HG03469 (cell line): ENCODE measurements around the gene USP47.

Source experiments
- ATAC-seq: cut with Tn5 transposase; IDR thresholded peaks from one replicate; pipeline ENCODE4 v1.9.1; 2021; ENCODE audit warnings: mild to moderate bottlenecking, moderate library complexity, moderate number of reproducible peaks; ENCODE audit not compliant: unreplicated experiment

The USP47 gene

GRCh38 chr11:11979488-11980117 lies 137.8 kb downstream of the USP47 start:
- no peak for ATAC-seq

GRCh38 chr11:11980200-11980599 lies 138.4 kb downstream of the USP47 start:
- ATAC-seq = no peak

GRCh38 chr11:11980841-11981308 lies 139.1 kb downstream of the USP47 start:
- ATAC-seq = no peak

- ATAC-seq = no peak
Observed at GRCh38 chr11:11981364-11981763, 139.6 kb downstream of the USP47 start.

- no peak for ATAC-seq
Observed at GRCh38 chr11:11981840-11982239, 140.1 kb downstream of the USP47 start.

- no peak for ATAC-seq
Observed at GRCh38 chr11:11982461-11982860, 140.7 kb downstream of the USP47 start.

GRCh38 chr11:11982975-11983374 lies 141.2 kb downstream of the USP47 start:
- ATAC-seq = no peak

GRCh38 chr11:11983427-11983826 lies 141.7 kb downstream of the USP47 start:
- ATAC-seq = no peak

GRCh38 chr11:11984563-11984962 lies 142.8 kb downstream of the USP47 start:
- ATAC-seq = no peak

GRCh38 chr11:11985016-11985715 lies 143.4 kb downstream of the USP47 start:
- no peak for ATAC-seq

GRCh38 chr11:11985954-11986949 lies 144.5 kb downstream of the USP47 start:
- ATAC-seq = no peak

- no peak for ATAC-seq
Observed at GRCh38 chr11:11987503-11988022, 145.8 kb downstream of the USP47 start.

GRCh38 chr11:11988099-11988651 lies 146.4 kb downstream of the USP47 start:
- no peak for ATAC-seq

- no peak for ATAC-seq
Observed at GRCh38 chr11:11988681-11989261, 147.0 kb downstream of the USP47 start.

- no peak for ATAC-seq
Observed at GRCh38 chr11:11989774-11990744, 148.3 kb downstream of the USP47 start.

GRCh38 chr11:11992257-11993212 lies 150.8 kb downstream of the USP47 start:
- no peak for ATAC-seq

GRCh38 chr11:11993839-11994238 lies 152.1 kb downstream of the USP47 start:
- no peak for ATAC-seq

GRCh38 chr11:11995601-11996000 lies 153.8 kb downstream of the USP47 start:
- no peak for ATAC-seq
